Transverse colon (tissue), 3 donors: ENCODE results near the gene FLYWCH2.

Experiments
- EP300 ChIP-seq: sonication (generic); formaldehyde crosslinking; IDR thresholded peaks from one replicate; pipeline ENCODE4 v1.6.1; 2017; ENCODE audit warnings: antibody characterized with exemption, low read depth
- TF ChIP-seq, protein P1 (sequence below), 5 experiments: fragments of 200-600 bp in 3 of 5; fragments of 450-650 bp in 2 of 5; sonication (generic) in 3 of 5; IDR thresholded peaks; 1 replicate in 2 of 5; 2 replicates in 3 of 5; pipeline ENCODE4 v1.5.1; 2016 to 2017; ENCODE audit warnings: antibody characterized with exemption in 5 of 5, inconsistent platforms in 3 of 5, mild to moderate bottlenecking in 2 of 5, moderate library complexity in 1 of 5

DNA sequence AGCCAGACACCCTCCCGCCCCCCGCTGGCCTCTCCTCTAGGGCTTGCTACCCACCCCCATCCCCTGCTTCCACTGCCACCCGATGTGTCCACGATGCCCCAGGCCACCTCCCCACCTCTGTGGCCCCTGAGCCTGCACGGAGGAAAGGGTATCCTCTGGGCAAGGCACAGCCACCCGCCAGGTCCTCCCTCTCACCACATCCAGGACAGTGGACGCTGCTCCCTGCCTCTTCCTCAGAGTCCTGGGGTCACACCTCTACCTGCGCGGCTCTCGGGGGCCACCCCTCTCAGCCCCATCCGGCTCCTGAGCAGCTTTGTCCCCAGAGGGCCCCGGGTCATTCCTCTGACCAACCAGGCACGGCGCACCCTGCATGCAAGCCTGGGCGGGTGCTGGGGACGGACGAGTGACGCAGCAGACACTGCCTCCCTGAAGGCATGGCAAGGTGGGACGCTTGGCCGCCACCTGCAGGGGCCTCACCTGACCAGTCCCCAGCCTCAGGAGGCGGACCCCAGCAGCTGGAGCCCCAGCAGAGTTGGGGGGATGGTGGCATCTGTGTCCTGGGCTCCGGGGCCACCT, 53.5 kb downstream of the FLYWCH2 start:
- TF ChIP-seq, protein P1, sequence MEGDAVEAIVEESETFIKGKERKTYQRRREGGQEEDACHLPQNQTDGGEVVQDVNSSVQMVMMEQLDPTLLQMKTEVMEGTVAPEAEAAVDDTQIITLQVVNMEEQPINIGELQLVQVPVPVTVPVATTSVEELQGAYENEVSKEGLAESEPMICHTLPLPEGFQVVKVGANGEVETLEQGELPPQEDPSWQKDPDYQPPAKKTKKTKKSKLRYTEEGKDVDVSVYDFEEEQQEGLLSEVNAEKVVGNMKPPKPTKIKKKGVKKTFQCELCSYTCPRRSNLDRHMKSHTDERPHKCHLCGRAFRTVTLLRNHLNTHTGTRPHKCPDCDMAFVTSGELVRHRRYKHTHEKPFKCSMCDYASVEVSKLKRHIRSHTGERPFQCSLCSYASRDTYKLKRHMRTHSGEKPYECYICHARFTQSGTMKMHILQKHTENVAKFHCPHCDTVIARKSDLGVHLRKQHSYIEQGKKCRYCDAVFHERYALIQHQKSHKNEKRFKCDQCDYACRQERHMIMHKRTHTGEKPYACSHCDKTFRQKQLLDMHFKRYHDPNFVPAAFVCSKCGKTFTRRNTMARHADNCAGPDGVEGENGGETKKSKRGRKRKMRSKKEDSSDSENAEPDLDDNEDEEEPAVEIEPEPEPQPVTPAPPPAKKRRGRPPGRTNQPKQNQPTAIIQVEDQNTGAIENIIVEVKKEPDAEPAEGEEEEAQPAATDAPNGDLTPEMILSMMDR (IDR thresholded peaks at IDR 0.05): no peak
- no peak for TF ChIP-seq EP300
